GM18868 (cell line): ENCODE results near the gene LRRC15.

Experiments
- ATAC-seq: cut with Tn5 transposase; IDR thresholded peaks from one replicate; pipeline ENCODE4 v1.9.1; 2021; ENCODE audit warnings: mild to moderate bottlenecking, moderate library complexity; ENCODE audit not compliant: unreplicated experiment

Gene LRRC15

DNA sequence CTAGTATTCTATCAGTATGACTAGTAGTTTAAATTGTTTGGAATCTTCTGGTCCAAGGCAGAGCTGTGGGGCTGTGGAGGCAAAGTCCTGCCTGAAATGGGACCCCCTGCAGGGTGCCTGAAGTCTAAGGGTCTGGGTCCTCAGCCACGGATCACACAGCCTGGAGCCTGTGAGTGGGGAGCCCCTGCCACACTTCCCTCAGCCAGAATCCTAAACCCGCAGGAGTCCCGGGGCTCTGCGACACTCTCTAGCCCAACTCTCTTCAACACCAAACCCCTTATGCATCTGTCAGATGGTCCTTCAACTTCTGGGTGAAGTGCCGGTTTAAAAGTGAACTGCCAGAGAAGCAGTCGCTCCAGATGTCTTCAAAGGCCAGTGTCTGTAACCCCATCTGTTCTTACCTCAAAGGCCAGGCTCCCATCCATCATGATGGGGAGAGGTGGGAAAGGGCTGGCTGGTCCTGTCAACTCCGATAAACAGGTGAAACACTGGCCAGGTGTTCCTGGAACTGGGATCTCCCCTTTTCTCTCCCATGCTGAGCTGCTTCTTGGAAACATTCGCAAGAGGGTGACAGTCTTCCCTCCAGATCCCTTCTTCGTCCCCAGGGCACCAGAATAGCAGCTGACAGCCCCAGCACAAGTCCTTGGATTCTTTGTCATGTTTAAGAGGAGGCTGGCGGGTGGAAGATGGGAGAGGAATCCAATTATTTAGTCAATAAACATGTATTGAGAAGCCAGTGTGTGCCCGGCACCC, 64.0 kb downstream of the LRRC15 start:
- no peak for ATAC-seq
